Glutamatergic neuron (in vitro differentiated cells): Measurements from ENCODE around the gene HMHB1. TPM values are rescaled to one million over a fixed set of nuclear protein-coding genes. Genes with fewer than 3 reads are reported as not detected.

Experiments
- DNase-seq: peaks from one replicate; pipeline ENCODE4 v3.0.0; 2022
- H3K27ac Mint-ChIP-seq: one replicate; pipeline ENCODE4 v1.8.0; 2020; ENCODE audit warnings: mild to moderate bottlenecking, mixed read lengths, inconsistent platforms; ENCODE audit not compliant: unreplicated experiment
- H3K27me3 Mint-ChIP-seq: one replicate; pipeline ENCODE4 v1.8.0; 2020; ENCODE audit warnings: mild to moderate bottlenecking, moderate library complexity, mixed read lengths, inconsistent platforms; ENCODE audit not compliant: unreplicated experiment
- H3K36me3 Mint-ChIP-seq: one replicate; pipeline ENCODE4 v1.8.0; 2020; ENCODE audit warnings: mild to moderate bottlenecking, mixed read lengths, inconsistent platforms; ENCODE audit not compliant: unreplicated experiment
- H3K4me1 Mint-ChIP-seq: one replicate; pipeline ENCODE4 v1.8.0; 2020; ENCODE audit warnings: mild to moderate bottlenecking, low read depth, mixed read lengths, inconsistent platforms; ENCODE audit not compliant: unreplicated experiment
- H3K4me3 Mint-ChIP-seq: one replicate; pipeline ENCODE4 v1.8.0; 2020; ENCODE audit warnings: mild to moderate bottlenecking, mixed read lengths, inconsistent platforms; ENCODE audit not compliant: unreplicated experiment
- H3K9me3 Mint-ChIP-seq: one replicate; pipeline ENCODE4 v1.8.0; 2020; ENCODE audit warnings: mild to moderate bottlenecking, moderate library complexity, mixed read lengths, inconsistent platforms; ENCODE audit not compliant: unreplicated experiment
- total RNA-seq: library from RNA; stranded (reverse); fragmentation: NEBNext Ultra II Directional; extraction: Animal tissue kit (Norgen Biotek cat#: 25700); gene quantifications from one replicate; pipeline ENCODE4 v1.2.1, GENCODE V29; 2021; ENCODE audit not compliant: unreplicated experiment
- TF ChIP-seq, protein P1 (sequence below): fragments of 200-600 bp; sonication (generic); IDR thresholded peaks from one replicate; pipeline ENCODE4 v1.5.0; 2021; ENCODE audit not compliant: partially characterized antibody, unreplicated experiment

The HMHB1 gene
- total RNA-seq, 1 donor from 2014 or later, result not detected

DNA sequence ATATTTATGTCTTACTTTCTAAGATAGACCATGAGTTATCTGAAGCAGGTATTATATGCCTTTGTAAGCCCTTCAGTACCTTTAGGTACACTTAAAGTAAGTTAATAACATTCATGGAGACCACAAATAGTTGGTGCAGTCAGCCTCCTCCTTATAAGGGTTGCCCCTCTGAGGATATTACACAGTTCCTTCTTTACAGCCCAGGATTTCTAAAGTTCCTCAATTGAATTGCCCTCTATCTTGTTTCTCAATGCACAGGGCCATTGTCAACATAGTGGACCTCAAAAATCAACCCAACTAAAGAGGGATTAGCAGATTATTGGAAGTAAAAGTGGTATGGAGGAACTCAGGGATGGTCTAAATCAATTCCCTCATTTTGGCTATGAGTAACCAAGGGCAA, 50.3 kb downstream of the HMHB1 start:
- TF ChIP-seq, protein P1, sequence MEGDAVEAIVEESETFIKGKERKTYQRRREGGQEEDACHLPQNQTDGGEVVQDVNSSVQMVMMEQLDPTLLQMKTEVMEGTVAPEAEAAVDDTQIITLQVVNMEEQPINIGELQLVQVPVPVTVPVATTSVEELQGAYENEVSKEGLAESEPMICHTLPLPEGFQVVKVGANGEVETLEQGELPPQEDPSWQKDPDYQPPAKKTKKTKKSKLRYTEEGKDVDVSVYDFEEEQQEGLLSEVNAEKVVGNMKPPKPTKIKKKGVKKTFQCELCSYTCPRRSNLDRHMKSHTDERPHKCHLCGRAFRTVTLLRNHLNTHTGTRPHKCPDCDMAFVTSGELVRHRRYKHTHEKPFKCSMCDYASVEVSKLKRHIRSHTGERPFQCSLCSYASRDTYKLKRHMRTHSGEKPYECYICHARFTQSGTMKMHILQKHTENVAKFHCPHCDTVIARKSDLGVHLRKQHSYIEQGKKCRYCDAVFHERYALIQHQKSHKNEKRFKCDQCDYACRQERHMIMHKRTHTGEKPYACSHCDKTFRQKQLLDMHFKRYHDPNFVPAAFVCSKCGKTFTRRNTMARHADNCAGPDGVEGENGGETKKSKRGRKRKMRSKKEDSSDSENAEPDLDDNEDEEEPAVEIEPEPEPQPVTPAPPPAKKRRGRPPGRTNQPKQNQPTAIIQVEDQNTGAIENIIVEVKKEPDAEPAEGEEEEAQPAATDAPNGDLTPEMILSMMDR, result no peak
- no peaks in the 10 kb centered on the region for H3K9me3 Mint-ChIP-seq
- peaks cover 2% of the 10 kb centered on the region for H3K27me3 Mint-ChIP-seq
- no peak overlapping the region for H3K4me3 Mint-ChIP-seq
- H3K36me3 Mint-ChIP-seq, result no peaks in the 10 kb centered on the region
- H3K27ac Mint-ChIP-seq, result no peak overlapping the region
- H3K4me1 Mint-ChIP-seq, result no peaks in the 10 kb centered on the region
- no peak for DNase-seq

- no peaks in the 10 kb centered on the region for H3K36me3 Mint-ChIP-seq
- no peak for DNase-seq
- TF ChIP-seq, protein P1, result no peak
- H3K4me3 Mint-ChIP-seq, result no peak overlapping the region
- H3K27ac Mint-ChIP-seq, result no peak overlapping the region
- peaks cover 2% of the 10 kb centered on the region for H3K27me3 Mint-ChIP-seq
- no peaks in the 10 kb centered on the region for H3K9me3 Mint-ChIP-seq
- no peaks in the 10 kb centered on the region for H3K4me1 Mint-ChIP-seq
Measured at GRCh38 chr5:143865426-143866025, 53.6 kb downstream of the HMHB1 start.
